Stimulated activated CD8-positive, alpha-beta memory T cell treated with anti-CD3 and anti-CD28 coated beads, Interleukin-4, amount 100 ng/mL, for 48 hours (primary cell): ENCODE data around the gene SDF2L1.
"Not testable (repeated sequence)": the region's sequence is repeated elsewhere in the genome, so short reads cannot be mapped to it uniquely, and the experiment has no call there.

Experiments used
- DNase-seq: peaks from one replicate; pipeline ENCODE4 v3.0.0-alpha.2; 2020

The SDF2L1 gene

DNA sequence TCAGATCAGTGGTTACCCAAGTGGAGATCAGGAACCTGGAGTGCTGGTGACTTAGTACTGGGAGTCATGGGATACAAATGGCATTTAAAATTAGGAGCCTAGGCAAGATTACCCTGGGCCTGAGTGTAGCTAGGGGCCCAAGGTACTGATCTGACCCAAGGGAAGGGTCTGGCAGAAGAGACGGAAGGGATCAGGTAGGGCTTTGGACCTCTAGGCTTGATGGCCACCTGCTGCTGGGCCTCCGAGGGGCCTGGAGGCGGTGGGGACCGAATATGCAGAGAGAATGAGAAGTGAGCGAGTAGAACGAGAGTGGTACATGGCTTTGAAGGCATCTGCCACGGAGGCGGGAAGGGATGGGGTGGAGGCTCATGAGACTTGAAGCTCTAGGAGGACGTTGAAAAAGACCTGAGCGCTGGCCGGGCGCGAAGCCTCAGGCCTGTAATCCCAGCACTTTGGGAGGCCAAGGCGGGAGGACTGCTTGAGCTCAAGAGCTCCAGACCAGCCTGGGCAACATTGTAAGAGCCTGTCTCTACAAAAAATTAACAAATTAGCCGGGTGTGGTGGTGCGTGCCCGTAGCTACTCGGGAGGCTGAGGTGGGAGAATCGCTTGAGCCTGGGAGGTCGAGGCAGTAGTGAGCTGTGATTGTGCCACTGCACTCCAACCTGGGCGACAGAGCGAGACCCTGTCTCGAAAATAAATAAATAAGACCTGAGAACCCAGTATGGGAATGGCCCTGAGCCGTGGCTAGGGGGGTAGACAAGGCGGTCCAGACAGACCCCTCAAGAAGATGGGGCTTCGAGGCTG lies 23.1 kb downstream of the SDF2L1 start:
- no peak for DNase-seq

DNA sequence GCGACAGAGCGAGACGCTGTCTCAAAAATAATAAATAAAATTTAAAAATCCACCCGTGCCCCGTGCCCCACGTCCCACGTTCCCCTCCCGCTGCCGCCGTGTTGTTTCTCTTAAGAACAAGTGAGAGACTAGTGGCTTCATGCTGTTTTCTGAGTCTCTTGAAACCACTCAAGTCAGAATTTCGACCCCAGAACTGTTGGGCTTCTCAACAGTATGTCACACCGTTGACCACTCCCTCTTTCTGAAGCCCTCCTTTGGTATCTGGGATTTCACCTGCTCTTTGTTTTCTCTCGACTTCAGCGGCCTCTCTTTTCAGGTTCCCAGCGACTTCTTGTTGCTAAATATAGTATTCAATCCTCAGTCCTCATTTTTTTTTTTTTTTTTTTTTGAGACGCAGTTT lies 24.7 kb downstream of the SDF2L1 start:
- no peak for DNase-seq

- DNase-seq = no peak
Observed at GRCh38 chr22:21669026-21669425, 26.9 kb downstream of the SDF2L1 start.

GRCh38 chr22:21672107-21672629 lies 30.1 kb downstream of the SDF2L1 start:
- no peak for DNase-seq

DNA sequence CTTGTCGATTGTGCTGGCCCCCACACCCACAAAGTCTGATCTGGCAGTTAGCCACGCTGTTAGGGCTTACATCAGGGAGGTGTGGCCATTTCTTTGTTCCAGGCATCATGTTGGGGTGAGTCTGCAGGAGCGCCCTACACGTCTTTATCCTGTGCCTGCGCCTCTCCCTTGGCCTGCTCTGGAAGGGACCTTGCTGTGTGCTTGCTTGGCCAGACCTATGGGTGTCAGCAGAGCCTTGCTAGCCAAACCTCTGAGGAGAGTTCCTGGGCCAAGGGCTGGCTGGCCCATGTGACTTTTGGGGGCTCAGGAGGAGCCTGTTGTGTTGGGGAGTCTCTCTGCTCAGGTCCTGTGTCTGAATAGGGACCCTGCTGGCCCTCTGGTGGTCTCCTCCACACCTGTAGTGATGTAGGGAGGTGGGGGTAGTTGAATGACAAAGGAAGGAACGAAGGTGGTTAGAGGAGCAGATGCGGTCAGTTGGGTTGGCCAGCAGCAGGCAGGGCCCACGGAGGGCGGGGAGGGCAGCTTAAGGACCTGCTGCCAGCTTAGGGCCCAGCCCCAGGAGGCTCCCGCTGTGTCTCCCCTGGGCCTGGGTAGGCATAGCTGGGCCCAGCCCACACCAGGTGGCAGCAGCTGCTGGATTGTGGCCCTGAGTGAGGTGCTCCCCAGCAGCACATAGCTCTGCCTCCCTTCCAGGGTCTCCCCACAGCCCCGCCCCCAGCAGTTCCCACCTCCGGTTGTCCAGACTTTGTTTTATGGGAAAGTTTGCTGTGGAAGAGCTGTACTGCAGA lies 31.6 kb downstream of the SDF2L1 start:
- DNase-seq = no peak

DNA sequence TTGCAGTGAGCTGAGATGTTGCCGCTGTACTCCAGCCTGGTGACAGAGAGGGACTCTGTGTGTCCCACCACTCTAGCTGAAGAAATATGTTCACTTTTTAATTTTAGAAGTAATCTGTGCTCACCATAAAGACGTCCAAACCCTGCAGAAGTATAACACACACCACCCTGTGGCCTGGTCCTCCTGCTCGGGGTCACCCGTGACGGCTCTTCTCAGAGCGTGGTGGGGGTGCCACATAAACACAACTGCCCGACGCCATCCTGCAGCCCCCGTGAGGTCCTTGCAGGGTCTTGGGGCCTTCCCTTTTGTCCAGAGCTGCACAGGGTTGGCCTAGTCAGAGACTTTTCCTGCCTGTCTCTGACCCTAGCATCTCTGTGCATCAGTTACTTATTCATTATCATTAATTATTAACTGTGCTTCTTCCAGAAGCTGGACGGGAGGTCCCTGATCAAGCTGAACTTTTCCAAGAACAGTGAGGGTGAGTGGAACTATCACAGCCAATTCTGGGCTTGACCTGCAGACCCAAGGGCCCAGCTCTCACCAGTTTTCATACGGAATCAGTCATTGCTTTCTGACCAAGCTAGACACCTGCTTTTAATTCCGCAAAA lies 32.6 kb downstream of the SDF2L1 start:
- DNase-seq = no peak

GRCh38 chr22:21677606-21678443 lies 35.7 kb downstream of the SDF2L1 start:
- DNase-seq = no peak

- DNase-seq = not testable (repeated sequence)
Observed at GRCh38 chr22:21678842-21679241, 36.7 kb downstream of the SDF2L1 start.

GRCh38 chr22:21679383-21679782 lies 37.3 kb downstream of the SDF2L1 start:
- no peak for DNase-seq

- no peak for DNase-seq
Observed at GRCh38 chr22:21680830-21681565, 38.9 kb downstream of the SDF2L1 start.

DNA sequence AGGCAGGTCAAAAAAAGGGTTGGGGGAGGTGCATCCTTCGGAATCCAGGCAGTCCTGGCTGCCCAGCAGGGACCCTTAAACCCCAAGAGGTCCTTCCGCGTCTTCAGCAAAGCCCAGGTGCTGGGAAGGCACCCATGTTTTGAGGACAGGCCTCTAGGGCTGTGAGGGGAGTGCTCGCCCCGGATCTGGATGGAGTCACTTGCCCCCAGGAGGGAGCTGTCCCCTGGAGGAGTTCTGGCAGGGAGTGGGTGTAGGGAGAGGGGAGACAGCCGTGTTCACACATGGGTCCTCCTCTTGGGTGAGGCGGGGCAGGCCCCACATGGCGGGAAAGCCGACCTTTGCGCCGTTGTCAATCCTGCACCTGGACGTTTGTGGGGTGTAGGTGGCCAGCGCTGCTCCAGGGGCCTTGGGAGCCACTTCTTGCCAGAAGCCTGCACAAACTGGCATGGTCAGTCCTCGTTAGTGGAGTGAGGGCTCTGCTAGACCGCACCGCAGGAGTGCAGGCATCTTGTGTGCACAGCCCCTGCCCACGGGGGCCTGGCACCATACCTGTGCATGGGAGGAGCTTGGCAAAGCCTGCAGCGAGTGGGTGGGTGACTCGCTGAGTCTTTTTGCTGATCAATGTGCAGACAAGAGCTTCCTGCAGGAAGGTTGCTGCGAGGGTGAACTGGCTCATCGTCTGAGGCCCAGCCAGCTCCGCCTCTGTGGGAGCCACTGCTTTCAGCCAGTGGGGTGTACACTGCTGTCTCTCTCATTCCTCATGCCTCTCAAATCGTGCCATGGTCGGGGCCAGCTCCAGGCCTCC lies 39.7 kb downstream of the SDF2L1 start:
- DNase-seq = peak; percentile 37

DNA sequence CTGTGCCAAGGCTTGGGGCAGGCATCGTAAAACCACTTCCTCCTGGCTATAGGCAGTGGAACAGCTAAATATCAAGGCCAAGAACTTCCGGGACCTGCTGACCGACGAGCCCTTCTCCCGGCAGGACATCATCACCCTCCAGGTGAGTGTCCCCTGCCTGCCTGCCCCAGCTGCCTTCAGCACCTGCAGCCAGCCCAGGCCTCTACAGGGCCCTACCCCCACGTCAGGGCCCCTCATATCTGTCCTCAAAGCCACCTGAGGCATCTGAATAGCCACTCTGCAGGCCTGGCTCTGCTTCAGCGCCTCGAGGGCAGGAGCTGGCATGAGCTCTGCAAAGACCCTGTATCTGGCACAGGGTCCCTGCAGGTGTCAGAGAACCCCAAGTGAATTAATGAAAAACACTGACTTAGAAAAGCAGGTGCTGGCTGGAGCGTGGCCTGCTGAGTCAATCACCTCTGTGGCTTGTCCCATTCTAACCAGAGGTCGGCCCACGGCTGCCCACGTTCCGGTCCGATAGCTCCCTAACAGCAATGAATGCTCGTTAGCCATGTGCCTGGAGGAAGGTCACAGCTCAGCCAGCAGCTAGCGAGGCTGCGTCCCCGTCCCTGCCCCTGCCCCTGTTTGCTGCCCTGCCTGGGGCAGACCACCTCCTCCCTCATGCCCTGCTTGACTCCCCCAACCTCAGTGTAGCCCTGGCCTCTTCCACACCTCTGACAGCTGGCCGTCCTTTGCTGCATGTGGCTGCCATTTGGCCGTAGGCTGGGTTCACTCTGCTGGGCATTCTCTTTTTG lies 40.5 kb downstream of the SDF2L1 start:
- DNase-seq = no peak

DNA sequence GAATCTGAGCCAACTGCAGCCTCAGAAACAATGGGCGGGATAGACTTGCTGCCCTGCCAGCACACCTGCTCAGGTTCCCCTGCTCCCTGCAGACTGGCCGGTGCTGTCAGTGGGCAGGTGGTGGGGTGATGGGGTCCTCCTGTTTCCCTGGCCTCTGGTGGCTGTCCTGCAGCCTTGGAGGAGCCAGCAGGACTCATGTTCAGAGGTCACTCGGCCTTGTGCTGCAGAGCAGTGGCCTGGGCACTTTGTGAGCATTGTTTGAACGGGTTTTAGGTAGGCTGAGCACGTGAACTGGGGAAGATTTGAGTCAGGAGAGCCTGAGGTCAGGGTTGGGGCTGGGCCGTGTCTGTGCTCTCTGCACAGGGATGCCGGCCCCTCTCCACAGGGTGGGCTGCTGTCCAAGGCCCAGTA lies 41.3 kb downstream of the SDF2L1 start:
- DNase-seq = no peak

GRCh38 chr22:21684492-21685163 lies 42.5 kb downstream of the SDF2L1 start:
- no peak for DNase-seq

- DNase-seq = no peak
Observed at GRCh38 chr22:21685164-21685513, 43.0 kb downstream of the SDF2L1 start.

DNA sequence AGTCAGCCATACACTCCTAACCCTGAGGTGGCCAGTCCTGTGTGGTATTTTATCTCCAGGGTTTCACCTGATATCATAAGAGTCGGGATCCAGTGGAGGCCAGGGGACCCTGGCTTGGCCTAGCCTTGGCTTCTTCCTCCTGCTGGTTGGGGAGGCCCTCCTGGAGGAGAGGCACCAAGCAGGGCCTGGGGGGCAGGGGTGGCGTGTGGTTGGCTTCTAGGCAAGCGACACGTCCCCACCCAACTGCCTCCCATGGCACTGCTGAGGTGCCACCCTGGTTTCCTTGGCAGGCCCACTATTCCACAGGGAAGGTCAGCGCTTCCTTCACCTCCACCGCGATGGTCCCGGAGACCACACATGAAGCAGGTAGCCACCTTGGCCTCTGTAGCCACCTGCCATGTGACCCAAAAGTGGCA lies 44.1 kb downstream of the SDF2L1 start:
- DNase-seq = no peak

GRCh38 chr22:21686634-21687393 lies 44.7 kb downstream of the SDF2L1 start:
- no peak for DNase-seq

DNA sequence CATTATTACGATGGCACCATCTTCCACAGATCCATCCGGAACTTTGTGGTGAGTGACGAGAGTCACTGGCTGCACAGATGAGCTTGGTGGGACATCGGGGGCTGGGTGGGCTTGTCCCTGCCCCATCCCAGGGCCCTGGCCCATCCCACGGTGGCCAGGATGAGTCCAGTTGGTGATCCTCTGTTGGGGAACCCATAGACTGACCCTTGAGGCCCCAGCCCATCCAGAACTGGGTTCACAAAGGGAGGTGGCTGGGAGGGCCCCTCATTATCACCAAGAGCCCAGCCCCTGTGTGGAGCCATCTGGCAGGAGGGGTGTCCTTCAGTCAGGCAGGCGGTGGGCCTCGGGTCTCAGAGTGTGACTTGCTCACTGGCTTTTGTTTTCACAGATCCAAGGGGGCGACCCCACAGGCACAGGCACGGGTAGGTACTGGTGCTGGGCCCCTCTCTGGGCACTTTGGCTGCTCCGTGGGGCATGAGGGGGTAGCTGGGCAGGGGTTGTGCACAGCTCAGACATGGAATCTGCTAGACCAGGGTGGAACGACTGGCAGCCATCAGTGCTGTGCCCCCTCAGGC lies 45.7 kb downstream of the SDF2L1 start:
- DNase-seq = no peak

- DNase-seq = no peak
Observed at GRCh38 chr22:21688341-21688705, 46.2 kb downstream of the SDF2L1 start.
